COR-L47 (cell line): ENCODE results near the gene THOC6.
A peak's percentile ranks its signal among the peaks of the same experiment; 100 is the strongest.

Experiments used
- DNase-seq: peaks from one replicate; lab custom pipeline; 2025; lab: John Stamatoyannopoulos, UW

THOC6 gene

GRCh38 chr16:3015865-3016521, 7.8 kb upstream of the THOC6 start:
- no peak for DNase-seq

GRCh38 chr16:3017344-3017743, 6.5 kb upstream of the THOC6 start:
- DNase-seq, result no peak

GRCh38 chr16:3017794-3018506, 5.9 kb upstream of the THOC6 start, which contains the start of gene CLDN6:
Gene CLDN6 (minus strand): TSS chr16:3018183. CDS start chr16:3016021, 2,162 bp downstream.
- no peak for DNase-seq

GRCh38 chr16:3019594-3020246, 4.1 kb upstream of the THOC6 start:
- no peak for DNase-seq

- peak; percentile 39 for DNase-seq
Measured at GRCh38 chr16:3020247-3020603, 3.6 kb upstream of the THOC6 start, which contains the start of gene TNFRSF12A. Gene TNFRSF12A (plus strand): TSS chr16:3020368. CDS start chr16:3020398, 30 bp downstream.

- DNase-seq, result no peak
Measured at GRCh38 chr16:3020604-3021448, 3.0 kb upstream of the THOC6 start.

- DNase-seq, result peak; percentile 38
Measured at GRCh38 chr16:3021449-3022207, 2.2 kb upstream of the THOC6 start.

- no peak for DNase-seq
Measured at GRCh38 chr16:3022208-3022683, 1.6 kb upstream of the THOC6 start.

GRCh38 chr16:3022684-3023414, 986 bp upstream of the THOC6 start:
- DNase-seq, result no peak

GRCh38 chr16:3023415-3023668, 493 bp upstream of the THOC6 start:
- peak; percentile 49 for DNase-seq

GRCh38 chr16:3025032-3026002, 1.5 kb downstream of the THOC6 start:
- no peak for DNase-seq

- DNase-seq, result no peak
Measured at GRCh38 chr16:3026003-3026378, 2.2 kb downstream of the THOC6 start.

GRCh38 chr16:3026609-3027488, 3.0 kb downstream of the THOC6 start:
- no peak for DNase-seq

- no peak for DNase-seq
Measured at GRCh38 chr16:3027489-3027795, 3.6 kb downstream of the THOC6 start.

- peak; percentile 85 for DNase-seq
Measured at GRCh38 chr16:3027983-3028715, 4.3 kb downstream of the THOC6 start.

GRCh38 chr16:3028716-3029319, 5.0 kb downstream of the THOC6 start:
- no peak for DNase-seq

GRCh38 chr16:3029491-3030221, 5.8 kb downstream of the THOC6 start:
- DNase-seq, result no peak
